ENCODE data around the gene AOX1.

AOX1 gene

GRCh38 chr2:200602584-200602983, 16.8 kb downstream of the AOX1 start:
- no peak for DNase-seq (ENCODE audit: low spot score)

GRCh38 chr2:200603972-200604371, 18.2 kb downstream of the AOX1 start:
- DNase-seq (ENCODE audit: low spot score), result no peak

- no peak for DNase-seq (ENCODE audit: low spot score)
These were observed 18.9 kb downstream of the AOX1 start for GRCh38 chr2:200604571-200605255.

GRCh38 chr2:200608341-200609027, 22.7 kb downstream of the AOX1 start:
- DNase-seq (ENCODE audit: low spot score), result no peak

GRCh38 chr2:200609028-200609614, 23.3 kb downstream of the AOX1 start:
- DNase-seq (ENCODE audit: low spot score), result no peak

- DNase-seq (ENCODE audit: low spot score), result peak; percentile 30
These were observed 24.4 kb downstream of the AOX1 start for GRCh38 chr2:200610217-200610616.

GRCh38 chr2:200613692-200614091, 27.9 kb downstream of the AOX1 start:
- no peak for DNase-seq (ENCODE audit: low spot score)

GRCh38 chr2:200614249-200614648, 28.4 kb downstream of the AOX1 start:
- DNase-seq (ENCODE audit: low spot score), result peak; percentile 34

GRCh38 chr2:200615247-200615646, 29.4 kb downstream of the AOX1 start:
- DNase-seq (ENCODE audit: low spot score), result no peak

- no peak for DNase-seq (ENCODE audit: low spot score)
These were observed 30.4 kb downstream of the AOX1 start for GRCh38 chr2:200616193-200616592.

- no peak for DNase-seq (ENCODE audit: low spot score)
These were observed 30.8 kb downstream of the AOX1 start for GRCh38 chr2:200616656-200617055.

GRCh38 chr2:200617156-200618053, 31.6 kb downstream of the AOX1 start:
- DNase-seq (ENCODE audit: low spot score), result no peak

- no peak for DNase-seq (ENCODE audit: low spot score)
These were observed 32.2 kb downstream of the AOX1 start for GRCh38 chr2:200618054-200618419.

GRCh38 chr2:200618590-200619021, 32.8 kb downstream of the AOX1 start:
- no peak for DNase-seq (ENCODE audit: low spot score)

- no peak for DNase-seq (ENCODE audit: low spot score)
These were observed 33.5 kb downstream of the AOX1 start for GRCh38 chr2:200619279-200619678.

- no peak for DNase-seq (ENCODE audit: low spot score)
These were observed 35.0 kb downstream of the AOX1 start for GRCh38 chr2:200620606-200621390.

GRCh38 chr2:200622106-200622505, 36.3 kb downstream of the AOX1 start:
- DNase-seq (ENCODE audit: low spot score), result no peak

GRCh38 chr2:200624026-200624425, 38.2 kb downstream of the AOX1 start:
- no peak for DNase-seq (ENCODE audit: low spot score)

GRCh38 chr2:200624658-200625057, 38.8 kb downstream of the AOX1 start:
- DNase-seq (ENCODE audit: low spot score), result no peak

GRCh38 chr2:200625282-200625681, 39.5 kb downstream of the AOX1 start:
- DNase-seq (ENCODE audit: low spot score), result no peak

GRCh38 chr2:200625958-200626363, 40.1 kb downstream of the AOX1 start:
- DNase-seq (ENCODE audit: low spot score), result no peak

Data from activated CD4-positive, alpha-beta T cell treated with anti-CD3 and anti-CD28 coated beads, Interleukin-2, Interleukin-4, amounts not matched to agents 100 ng/mL and 50 ng/mL, durations not matched to agents 16 hours and 8 hours (primary cell).